ENCODE measurements around the gene NRTN.

Gene NRTN

DNA sequence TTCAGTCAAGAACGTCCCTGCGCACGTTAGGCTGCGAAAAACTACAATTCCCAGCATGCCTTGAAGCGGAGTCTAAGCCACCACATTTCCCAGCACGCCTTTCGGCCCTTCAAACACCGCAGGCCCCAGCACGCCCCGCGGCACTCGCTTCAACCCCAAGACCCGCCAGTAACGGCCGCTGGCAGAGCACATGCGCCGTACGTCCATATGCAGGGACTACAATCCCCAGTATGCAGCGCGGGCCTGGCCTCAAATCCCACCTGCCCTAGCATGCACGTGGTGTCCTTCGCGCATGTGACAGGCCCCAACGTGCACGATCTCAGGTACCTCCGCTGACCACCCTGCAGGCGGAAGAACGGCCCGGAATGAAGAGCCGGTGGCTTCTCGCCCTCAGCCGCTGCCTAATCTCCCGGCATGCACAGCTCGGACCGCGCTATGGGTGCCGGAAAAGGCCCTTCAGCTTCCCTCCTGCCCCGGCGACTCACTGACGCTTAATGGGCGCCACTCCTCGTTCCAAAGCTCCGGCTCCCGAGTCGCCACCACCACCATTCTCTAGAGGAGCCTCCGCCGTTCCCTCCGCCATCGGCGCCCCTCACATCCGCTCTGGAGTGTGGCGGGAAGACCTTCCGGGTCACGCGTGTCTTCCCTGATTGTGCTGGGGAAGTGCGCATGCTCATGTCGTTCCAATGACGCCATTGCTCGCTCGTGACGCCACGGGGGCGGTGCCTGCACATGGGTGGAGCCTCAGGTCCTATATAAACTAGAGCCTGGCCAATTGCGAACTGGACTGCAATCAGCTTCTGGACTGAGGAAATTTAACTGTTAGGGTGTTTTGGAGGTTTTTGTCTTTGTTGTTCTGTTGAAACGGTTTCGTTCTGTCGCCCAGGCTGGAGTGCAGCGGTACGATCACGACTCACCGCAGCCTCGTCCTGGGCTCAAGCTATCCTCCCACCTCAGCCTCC is 14.0 kb upstream of the NRTN start, which contains the start of gene DUS3L:
DUS3L (minus strand) TSS at position 605 of the 962 bp plus-strand sequence; CDS start at position 583, 22 bp downstream.
- peak; percentile 97 for DNase-seq (ENCODE audit: low spot score)

DNA sequence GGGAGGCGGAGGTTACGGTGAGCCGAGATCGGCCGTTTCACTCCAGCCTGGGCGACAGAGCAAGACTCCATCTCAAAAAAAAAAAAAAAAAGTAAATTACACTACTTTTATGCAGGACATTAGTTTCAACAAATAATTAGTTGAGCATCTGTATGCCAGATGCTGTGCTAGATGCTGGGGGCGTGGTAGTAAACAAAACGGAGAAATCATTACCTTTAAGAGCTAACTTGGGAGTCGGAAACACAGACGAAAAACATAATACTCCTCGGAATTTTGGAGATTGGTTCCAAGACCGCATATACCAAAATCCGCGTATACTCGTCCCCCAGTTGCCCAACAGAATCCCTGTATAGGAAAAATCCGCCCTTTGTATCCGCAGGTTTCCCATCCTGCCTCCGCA is 12.6 kb upstream of the NRTN start:
- no peak for DNase-seq (ENCODE audit: low spot score)

DNA sequence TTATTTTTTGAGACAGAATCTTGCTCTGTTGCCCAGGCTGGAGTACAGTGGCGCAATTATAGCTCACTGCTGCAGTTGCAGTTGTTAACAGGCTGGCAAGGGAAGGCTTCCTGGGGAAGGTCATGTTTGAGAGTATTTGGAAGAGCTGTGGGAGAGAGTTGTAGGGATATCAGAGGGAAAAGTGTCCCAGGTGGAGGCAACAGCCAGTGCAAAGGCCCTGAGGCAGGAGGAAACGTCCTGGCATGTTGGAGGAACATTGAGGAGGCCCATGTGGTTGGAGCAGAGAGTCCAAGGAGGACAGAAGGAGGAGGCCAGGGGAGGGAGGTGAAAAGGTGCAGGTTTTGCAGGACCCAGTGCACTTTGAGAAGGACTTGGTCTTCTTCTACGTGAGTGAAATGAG is 11.7 kb upstream of the NRTN start:
- DNase-seq (ENCODE audit: low spot score), result no peak

- DNase-seq (ENCODE audit: low spot score), result no peak
Observed at GRCh38 chr19:5795382-5795919, 9.4 kb upstream of the NRTN start.

DNA sequence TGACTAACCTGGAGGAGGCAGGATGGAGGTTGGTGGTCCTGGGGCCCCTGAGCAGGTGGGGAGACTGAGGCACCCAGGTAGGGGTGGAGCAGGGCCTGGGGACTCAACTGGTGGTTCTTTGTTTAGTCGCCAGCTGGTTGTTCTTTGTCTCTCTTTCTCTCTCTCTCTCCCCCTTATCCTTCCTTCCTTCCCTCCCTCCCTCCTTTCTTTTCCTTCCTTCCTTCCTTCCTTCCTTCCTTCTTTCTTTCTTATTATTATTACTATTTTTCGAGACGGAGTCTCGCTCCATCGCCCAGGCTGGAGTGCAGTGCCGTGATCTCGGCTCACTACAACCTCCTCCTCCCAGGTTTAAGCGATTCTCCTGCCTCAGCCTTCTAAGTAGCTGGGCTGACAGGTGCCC is 6.6 kb upstream of the NRTN start:
- DNase-seq (ENCODE audit: low spot score), result no peak

DNA sequence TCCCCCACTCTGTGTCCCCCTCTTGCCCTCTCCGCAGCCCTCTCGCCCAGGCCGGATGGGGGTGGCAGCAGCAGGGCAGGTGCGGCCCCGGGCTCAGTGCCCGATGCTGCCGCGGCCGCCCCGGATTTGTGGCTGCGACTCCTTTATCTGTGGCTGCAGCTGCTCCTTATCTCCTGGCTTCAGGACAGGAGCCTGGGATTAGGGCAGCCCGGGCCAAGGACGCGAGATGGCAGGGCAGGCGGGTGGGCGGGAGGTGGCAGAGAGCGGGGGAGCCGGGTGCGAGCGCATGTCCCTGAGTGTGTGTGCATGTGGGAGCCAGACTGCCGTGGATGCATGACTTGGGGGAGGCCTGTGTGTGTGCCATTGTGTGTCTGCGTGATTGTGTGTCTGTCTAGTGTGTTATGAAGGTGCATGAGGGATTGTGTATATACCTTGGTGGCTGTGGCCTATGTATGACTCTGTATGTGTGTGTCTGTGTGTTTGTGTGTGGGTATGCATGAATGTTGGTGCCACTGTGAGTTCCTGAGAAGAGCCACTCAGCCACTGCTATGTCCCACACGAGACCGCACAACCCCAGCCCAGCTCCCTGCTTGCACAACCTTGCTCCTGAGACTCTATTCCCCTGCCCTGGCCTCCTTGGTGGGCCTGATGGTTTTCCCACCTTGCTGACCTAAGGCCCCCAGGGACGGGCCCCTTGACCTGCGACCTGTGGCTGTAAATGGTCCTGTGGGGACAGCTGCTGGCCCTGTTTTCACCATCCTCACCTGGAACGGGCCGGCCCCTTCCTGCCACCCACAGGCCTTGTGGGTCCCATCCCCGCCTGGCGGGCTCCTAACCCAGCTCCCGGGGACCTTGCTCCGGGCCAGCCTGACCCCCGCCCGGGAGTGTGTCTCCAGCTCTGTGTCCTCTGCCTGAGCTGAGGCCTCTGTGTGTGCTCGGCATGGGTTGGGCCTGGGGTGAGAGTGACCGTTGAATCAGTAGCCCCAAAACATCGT is 5.3 kb upstream of the NRTN start:
- no peak for DNase-seq (ENCODE audit: low spot score)

GRCh38 chr19:5800361-5801270 is 4.3 kb upstream of the NRTN start:
- no peak for DNase-seq (ENCODE audit: low spot score)

DNA sequence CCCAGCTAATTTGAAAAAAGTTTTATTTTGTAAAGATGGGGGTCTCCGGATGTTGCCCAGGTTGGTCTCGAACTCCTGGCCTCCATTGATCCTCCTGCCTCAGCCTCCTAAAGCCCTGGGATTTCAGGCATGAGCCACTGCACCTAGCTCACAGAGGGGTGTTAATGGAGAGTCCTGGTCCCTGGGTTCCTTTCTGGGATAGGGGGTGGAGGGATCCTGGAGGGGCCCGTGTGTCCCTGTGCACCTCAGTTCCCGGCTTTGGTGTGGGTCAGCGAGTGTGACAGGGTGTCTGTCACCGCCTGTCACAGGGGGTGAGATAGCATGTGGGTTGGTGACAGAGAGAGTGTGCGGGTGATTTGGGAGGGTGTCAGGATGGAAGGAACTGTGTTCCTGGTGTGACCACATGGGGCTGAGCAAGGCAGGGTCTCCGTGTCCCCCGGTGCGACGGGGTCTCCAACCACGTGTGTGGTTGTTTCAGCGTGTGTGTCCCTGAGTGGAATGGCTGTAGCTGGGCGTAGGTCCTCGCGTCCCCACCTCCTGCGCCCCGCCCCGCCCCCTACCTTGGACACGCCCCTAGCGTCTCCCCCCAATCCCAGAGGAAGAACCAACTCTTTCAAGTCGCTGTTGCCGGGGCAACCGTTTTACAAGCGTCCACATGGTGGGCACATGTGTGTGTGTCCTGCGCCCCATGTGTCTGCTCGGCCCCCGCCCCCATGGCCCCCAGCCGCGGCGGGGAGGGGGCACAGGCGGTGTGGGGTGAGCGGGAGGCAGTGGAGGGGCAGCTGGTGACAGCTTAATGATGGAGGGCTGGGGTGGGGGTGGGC is 2.9 kb upstream of the NRTN start:
- no peak for DNase-seq (ENCODE audit: low spot score)

DNA sequence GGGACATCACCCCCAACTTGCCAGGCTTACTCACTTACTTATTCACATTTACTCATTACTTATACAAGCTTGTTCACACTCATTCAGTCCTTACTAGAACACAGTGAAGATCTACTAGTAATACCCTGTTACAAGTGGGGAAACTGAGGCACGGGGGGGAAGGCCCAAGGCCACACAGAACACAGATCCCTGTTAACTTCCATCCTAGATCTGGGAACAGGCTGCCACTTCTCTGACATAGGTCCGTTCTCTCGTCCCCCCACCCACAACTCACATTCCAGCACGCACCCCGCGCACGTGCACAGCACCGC is 1.5 kb upstream of the NRTN start:
- no peak for DNase-seq (ENCODE audit: low spot score)

GRCh38 chr19:5803752-5804515 is 933 bp upstream of the NRTN start:
- peak; percentile 38 for DNase-seq (ENCODE audit: low spot score)

DNA sequence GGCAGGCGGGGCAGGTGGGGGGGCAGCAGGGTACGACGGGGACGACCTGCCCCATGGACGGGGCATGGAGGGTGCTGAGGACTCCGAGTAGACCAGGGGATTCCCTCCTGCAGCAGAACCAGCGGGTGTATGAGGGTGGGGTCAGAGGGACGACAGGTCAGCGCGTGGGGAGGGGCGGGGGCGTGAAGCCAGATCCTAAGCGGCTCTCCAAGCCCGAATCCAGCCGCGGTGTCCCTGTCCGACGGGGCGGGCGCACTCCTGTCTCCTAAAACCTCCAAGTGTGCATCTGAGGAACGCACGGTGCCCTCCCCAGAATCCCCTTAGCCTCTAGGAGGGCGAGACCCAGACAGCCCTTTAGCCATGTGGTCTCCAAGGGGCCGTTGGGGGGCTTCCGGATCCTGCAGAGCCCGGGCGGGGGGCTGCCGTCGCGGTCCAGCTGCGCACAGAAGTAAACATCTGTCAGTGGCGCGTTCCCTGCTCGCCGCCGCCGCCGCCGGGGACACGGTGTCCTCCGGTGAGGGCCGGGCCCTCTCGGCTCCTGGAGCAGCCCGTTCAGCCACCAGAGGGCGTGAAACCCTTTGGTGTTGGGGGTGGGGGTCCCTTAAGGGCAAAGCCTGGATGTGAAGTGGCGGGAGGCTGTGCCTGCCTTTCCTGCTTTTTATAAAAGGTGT is 730 bp downstream of the NRTN start:
- no peak for DNase-seq (ENCODE audit: low spot score)

GRCh38 chr19:5806133-5806489 is 1.2 kb downstream of the NRTN start:
- DNase-seq (ENCODE audit: low spot score), result no peak

- no peak for DNase-seq (ENCODE audit: low spot score)
Observed at GRCh38 chr19:5806905-5807304, 2.0 kb downstream of the NRTN start.

DNA sequence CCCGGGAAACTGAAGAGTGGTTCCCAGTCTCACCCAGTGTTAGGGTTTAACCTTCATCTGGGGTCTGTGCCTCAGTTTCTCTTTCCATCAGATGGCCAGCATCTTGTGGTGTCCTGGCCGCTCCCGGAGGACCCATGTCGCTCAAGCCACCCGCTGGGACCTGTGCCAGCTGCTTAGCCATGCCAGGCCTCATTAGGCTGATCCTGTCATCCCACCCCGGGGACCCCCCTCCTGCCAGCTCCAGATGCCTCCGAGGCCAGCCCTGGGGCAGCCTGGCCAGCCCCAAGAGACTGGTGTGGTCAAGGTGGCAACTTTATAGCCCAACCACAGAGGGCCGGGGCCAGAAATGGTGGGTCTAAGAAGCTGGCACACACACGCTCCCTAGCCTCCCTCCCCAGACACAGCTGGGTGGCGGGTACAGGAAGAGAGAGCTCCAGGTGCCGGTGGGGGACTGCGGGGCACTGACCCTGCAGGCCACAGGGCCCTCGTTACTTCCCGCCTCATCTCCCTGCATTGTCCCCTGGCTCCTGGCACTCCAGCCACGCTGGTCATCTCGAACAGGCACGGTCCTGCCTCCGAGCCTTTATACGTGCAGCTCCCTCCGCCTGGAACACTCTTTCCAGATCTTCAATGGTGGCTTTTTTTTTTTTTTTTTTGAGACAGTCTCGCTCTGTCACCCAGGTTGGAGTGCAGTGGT is 3.4 kb downstream of the NRTN start:
- DNase-seq (ENCODE audit: low spot score), result no peak

DNA sequence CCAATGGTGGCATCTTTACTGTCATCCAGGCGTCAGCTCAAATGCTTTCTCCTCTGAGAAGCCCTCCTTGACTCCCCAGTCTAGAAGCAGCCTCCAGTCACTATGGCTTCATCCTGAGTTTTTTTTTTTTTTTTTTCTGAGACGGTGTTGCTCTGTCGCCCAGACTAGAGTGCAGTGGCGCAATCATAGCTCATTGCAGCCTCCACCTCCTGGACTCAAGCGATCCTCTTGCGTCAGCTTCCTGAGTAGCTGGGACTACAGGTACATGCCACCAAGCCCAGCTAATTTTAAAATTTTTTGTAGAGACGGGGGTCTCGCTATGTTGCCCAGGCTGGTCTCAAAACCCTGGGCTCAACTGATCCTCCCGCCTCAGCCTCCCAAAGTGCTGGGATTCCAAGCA is 4.2 kb downstream of the NRTN start:
- DNase-seq (ENCODE audit: low spot score), result no peak

- DNase-seq (ENCODE audit: low spot score), result no peak
Observed at GRCh38 chr19:5809469-5809868, 4.6 kb downstream of the NRTN start.

DNA sequence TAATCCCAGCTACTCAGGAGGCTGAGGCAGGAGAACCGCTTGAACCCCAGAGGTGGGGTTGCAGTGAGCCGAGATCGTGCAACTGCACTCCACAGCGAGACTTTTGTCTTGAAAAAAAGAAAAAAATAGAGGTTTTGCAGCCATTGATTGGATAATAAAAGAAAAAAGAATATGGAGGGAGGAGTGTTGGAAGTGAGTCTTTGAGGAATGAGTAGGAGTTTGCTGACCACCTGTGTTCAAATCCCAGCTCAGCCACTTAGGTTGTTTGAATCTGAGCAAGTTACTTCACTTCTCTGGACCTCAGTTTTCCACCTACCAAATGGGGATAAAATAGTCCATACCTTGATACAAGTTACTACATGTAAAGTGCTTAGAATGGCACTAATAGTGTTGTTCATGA is 6.2 kb downstream of the NRTN start:
- no peak for DNase-seq (ENCODE audit: low spot score)

- no peak for DNase-seq (ENCODE audit: low spot score)
Observed at GRCh38 chr19:5814123-5814851, 9.4 kb downstream of the NRTN start.
